ENCODE measurements around the gene LRRC37A3.
"Not testable (repeated sequence)": the region's sequence is repeated elsewhere in the genome, so short reads cannot be mapped to it uniquely, and the experiment has no call there.

LRRC37A3 gene

DNA sequence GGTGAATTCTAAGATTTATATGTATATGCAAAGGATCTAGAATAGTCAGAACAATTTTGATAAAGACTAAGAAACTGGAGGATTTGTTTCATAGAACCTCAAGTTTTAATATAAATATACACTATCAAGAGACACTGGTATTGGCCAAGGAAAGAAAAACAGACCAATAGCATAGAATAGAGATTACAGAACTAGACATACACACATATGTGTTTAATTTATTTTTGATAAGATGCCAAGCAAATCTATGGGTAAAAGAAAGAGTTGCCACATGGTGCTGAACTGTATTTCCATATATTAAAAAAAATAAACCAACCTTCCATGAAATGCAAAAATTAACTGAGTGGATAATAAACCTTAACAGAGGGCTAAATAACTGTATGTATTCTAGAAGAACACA, 27.9 kb upstream of the LRRC37A3 start:
- TF ChIP-seq, protein P1, sequence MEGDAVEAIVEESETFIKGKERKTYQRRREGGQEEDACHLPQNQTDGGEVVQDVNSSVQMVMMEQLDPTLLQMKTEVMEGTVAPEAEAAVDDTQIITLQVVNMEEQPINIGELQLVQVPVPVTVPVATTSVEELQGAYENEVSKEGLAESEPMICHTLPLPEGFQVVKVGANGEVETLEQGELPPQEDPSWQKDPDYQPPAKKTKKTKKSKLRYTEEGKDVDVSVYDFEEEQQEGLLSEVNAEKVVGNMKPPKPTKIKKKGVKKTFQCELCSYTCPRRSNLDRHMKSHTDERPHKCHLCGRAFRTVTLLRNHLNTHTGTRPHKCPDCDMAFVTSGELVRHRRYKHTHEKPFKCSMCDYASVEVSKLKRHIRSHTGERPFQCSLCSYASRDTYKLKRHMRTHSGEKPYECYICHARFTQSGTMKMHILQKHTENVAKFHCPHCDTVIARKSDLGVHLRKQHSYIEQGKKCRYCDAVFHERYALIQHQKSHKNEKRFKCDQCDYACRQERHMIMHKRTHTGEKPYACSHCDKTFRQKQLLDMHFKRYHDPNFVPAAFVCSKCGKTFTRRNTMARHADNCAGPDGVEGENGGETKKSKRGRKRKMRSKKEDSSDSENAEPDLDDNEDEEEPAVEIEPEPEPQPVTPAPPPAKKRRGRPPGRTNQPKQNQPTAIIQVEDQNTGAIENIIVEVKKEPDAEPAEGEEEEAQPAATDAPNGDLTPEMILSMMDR (conservative IDR thresholded peaks at IDR 0.05), result no peak

DNA sequence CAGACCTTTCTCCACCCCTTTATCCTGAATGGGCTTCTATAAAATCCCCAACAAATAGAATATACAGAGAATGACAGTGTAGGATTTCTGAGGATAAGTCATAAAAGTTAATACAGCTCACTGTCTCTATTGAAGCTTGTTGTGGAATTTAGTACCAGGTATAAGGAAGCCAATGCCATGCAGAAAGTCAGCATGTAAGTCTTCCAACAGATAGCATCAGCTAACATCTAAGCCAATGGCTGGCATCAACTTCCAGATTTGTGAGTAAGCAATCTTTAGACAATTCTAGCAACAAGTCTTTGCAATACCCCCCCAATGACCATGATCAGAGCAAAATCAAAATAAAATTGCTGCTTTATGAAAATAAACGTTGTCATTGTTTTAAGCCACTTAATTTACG, 22.5 kb upstream of the LRRC37A3 start:
- TF ChIP-seq, protein P1 (conservative IDR thresholded peaks at IDR 0.05), result no peak
- H3K27ac ChIP-seq, result no peak overlapping the region

More for the DNA sequence above, 27.9 kb upstream of the LRRC37A3 start:
- no peak overlapping the region for H3K27ac ChIP-seq

DNA sequence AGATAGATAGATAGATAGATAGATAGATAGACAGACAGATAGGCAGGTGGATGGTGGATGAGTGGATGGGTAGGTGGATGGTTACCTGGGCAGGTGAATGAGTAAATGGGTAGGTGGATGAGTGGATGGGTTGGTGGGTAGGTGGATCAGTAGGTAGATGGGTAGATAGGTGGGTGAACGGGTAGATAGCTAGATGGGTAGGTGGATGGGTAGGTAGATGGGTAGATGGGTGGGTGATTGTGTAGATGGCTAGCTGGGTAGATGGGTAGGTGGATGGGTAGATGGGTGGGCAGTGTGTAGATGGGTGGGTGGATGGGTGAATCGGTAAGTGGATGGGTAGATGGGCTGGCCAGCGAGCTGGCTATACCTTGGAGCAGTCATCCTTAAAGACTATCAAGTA, 21.8 kb upstream of the LRRC37A3 start:
- TF ChIP-seq, protein P1 (conservative IDR thresholded peaks at IDR 0.05), result no peak
- no peak overlapping the region for H3K27ac ChIP-seq

DNA sequence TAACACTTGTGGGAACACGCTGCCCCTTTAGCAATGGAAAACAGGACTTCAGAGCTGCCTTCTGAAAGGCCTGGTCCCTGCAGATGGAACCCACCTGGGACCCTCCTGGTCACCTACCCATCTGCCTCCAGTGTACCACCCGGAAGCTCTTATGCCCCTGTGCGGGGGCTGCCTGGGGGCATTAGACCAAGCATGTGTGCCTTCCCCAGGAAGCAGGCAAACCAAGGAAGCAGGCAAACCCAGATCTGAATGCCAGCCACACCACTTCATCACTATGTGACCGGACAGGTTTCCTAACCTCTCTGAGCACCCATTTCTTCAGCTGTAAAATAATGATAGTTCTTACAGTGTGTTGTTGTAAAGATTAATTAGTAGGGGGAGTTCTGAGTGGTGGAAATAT, 20.8 kb upstream of the LRRC37A3 start:
- no peak overlapping the region for H3K27ac ChIP-seq
- TF ChIP-seq, protein P1 (conservative IDR thresholded peaks at IDR 0.05), result no peak

DNA sequence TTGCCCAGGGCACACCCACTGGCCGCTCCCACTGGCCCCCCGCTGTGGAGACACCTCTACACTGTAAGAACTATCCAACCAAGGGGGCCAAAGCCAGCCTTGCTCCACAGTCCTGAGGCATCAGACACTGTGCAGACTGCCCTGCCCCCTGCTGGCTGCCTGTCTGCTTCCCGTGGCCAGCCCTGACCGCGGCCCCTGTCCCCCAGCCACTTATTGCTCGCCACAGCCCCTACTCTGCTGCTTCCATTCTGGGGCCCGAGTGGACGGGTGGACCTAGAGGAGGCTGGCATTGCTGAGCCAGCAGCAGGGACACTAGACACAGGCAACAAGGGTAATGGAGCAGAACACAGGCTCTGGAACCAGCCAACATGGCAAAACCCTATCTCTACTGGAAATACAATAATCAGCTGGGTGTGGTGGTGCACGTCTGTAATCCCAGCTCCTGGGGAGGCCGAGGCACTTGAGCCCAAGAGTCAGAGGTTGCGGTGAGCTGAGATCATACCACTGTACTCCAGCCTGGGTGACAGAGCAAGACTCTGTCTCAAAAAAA, 19.7 kb upstream of the LRRC37A3 start:
- TF ChIP-seq, protein P1 (conservative IDR thresholded peaks at IDR 0.05), result peak; percentile 30; the same call in 1 of the 2 replicates
- H3K27ac ChIP-seq, result no peak overlapping the region

DNA sequence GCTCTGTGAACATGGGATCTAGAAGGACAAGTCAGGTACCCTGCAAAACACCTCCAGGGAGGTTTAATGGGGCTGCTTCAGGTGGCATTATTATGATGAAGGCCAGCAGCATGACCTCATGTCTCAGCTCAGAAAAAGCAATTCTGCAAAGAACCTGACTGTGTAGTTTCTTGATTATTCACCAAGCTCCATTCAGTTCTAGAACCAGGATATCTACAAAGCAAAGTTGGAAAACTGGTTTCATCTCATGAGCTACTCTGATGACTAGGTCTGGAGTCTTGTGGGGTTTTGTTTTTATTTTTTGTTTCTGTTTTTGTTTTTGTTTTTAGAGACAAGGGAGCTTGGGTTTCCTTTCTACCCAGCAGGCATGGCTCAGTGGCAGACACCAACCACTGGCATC, 19.0 kb upstream of the LRRC37A3 start:
- TF ChIP-seq, protein P1 (conservative IDR thresholded peaks at IDR 0.05), result no peak
- H3K27ac ChIP-seq, result no peak overlapping the region

DNA sequence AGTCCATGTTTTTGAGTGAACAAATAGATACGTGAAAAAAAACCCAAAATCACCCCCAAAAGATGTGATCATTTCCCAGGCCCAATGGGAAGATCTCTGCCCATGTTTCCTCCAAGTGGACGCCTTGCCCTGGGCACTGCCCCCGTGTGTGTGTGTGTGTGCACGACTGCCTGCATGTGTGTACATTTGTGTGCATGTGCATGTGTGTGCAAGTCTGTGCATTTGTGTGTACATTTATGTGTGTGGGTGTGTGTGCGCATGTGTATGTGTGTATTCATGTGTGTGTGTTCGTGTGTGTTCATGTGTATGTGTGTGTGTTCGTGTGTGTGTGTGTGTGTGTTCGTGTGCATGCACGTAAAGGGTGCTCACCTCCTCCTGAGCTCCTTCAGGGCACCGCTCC, 16.8 kb upstream of the LRRC37A3 start:
- no peak overlapping the region for H3K27ac ChIP-seq
- TF ChIP-seq, protein P1 (conservative IDR thresholded peaks at IDR 0.05), result no peak

DNA sequence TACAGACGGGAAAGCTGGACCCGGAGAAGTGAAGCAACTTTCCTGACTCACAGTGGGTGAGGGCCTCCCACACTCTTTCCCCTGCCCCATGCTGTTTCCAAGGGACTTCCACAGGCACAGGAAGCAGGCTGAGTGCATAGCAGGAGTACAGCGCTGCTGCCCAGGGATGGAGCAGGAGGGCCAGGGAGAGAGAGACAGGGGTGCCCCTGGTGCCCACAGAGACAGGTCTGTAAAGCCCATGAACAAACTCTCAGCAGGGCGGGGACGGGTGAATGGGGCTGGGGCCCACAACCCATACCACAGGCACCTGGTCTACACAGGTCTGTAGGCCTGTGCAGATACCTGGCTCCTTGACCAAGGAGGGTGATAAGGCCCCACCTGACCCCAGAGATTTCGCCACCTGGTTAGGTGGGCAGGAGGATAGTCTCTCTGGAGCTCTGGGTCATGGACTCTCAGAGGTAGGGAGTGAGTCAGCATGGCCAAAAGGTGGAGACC, 15.1 kb upstream of the LRRC37A3 start:
- not testable (repeated sequence) for H3K27ac ChIP-seq

DNA sequence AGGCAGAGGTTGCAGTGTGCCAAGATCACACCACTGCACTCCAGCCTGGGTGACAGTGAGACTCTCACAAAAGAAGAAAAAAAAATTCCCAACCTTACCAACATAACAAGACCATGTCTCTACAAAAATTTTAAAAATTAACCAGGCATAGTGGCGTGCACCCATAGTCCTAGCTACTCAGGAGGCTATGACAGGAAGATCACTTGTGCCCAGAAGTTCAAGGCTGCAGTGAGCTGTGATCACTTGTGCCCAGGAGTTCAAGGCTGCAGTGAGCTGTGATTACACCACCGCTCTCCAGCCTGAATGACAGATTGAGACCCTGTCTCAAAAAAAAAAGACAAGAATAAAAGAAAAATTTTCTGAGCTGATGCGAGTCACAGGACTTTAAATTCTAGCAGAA, 13.6 kb upstream of the LRRC37A3 start:
- not testable (repeated sequence) for H3K27ac ChIP-seq

DNA sequence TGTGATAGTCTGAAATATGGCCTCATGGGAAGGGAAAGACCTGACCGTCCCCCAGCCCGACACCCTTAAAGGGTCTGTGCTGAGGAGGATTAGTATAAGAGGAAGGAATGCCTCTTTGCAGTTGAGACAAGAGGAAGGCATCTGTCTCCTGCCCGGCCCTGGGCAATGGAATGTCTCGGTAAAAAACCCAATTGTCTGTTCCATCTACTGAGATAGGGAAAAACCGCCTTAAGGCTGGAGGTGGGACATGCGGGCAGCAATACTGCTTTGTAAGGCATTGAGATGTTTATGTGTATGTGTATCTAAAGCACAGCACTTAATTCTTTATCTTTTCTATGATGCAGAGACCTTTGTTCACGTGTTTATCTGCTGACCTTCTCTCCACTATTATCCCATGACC, 11.1 kb upstream of the LRRC37A3 start:
- not testable (repeated sequence) for H3K27ac ChIP-seq

DNA sequence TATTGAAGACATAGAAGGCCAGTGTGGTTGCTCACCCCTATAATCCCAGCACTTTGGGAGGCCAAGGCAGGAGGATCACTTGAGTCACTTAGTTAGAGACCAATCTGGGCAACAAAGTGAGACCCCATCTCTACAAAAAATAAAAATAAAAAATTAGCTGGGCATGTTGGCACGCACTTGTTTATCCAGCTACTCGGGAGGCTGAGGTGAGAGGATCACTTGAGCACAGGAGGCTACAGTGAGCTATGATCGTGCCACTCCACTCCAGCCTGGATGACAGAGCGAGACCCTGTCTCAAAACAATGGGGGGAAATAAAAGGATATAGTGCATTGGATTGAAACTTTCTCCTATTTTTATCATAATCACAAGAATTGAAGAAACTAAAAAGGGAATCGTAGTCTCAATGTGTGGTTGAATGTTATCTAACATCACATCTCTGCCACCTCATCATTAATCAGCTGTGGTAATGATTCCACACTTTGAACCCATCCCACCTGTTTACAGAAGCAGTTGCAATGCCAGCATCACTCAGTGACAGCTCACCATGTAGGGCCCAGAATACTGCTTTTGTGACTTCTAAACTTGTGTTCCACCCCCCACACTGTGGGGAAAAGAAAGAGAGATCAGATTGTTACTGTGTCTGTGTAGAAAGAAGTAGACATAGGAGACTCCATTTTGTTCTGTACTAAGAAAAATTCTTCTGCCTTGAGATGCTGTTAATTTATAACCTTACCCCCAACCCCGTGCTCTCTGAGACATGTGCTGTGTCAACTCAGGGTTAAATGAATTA, 10.3 kb upstream of the LRRC37A3 start:
- H3K27ac ChIP-seq, result not testable (repeated sequence)

DNA sequence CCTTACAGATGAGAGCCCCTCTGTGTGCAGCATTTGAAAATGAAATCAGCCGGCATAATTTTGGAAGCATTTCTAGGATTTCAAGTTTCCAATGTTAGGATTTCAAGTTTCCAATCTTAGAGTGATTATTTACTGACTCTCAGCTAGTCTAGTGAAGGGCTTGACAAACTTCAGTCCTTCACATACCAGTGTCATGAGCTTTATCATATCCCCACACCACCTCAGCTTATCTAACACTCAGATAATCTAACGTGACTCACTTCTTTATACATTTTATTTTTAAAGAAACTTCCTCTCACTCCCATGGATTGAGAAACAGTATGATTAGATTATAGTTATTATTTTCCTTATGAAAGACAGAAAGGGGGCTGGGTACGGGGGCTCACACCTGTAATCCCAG, 9.4 kb upstream of the LRRC37A3 start:
- H3K27ac ChIP-seq, result not testable (repeated sequence)

All from VCaP (cell line).